Hematopoietic multipotent progenitor cell treated with erythropoietin and hydrocortisone succinate and interleukin-3 and kit ligand, for 6 days (in vitro differentiated cells): Measurements from ENCODE around the gene DDT.
"Not testable (repeated sequence)": the region's sequence is repeated elsewhere in the genome, so short reads cannot be mapped to it uniquely, and the experiment has no call there.

ENCODE experiments used
- DNase-seq: peaks from one replicate; pipeline ENCODE4 v3.0.0-alpha.2; 2015

Gene DDT

DNA sequence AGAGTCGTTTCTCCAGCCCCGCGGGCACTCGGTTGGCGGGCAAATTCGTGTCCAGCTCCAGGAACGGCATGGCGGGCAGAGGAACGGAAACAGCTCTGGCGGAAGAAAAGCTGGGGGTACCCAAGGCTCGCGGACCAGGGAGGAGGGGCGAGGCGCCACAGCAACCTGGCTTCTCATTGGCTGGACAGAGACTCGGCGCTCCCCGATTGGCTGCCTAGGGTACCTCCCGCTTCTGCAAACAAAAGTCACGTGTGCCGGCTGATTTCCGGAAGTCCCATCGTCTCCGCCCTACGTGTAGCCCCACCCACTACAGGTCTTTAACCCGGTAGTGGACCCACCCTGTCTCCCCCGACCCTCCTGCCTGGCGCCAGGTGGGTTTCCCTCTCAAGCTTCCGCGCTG is at the start of gene DDT:
Gene DDT, minus strand, starts transcription at position 97 of the 400 bp plus-strand sequence. Its CDS starts 27 bp downstream, at position 70.
- not testable (repeated sequence) for DNase-seq

DNA sequence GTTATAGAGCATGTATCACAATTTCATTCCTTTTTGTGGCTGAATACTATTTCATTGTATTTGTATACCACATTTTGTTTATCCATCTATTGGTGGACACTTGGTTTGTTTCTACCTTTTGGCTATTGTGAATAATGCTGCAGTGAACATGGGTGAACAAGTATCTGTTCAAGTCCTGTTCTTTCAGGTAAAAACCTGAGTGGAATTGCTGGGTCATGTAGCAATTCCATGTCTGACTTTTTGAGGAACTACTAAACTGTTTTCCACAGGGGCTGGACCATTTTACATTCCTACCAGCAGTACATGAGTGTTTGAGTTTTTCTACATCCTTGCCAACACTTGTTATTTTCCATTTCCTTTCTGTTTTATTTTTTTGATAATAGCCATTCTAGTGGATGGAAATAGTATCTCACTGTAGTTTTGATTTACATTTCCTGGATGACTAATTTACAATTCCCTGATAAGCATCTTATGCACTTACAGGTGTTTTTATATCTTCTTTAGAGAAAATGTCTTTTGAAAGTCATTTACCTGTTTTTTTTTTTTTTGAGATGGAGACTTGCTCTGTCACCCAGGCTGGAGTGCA is 49.1 kb upstream of the DDT start:
- no peak for DNase-seq

DNA sequence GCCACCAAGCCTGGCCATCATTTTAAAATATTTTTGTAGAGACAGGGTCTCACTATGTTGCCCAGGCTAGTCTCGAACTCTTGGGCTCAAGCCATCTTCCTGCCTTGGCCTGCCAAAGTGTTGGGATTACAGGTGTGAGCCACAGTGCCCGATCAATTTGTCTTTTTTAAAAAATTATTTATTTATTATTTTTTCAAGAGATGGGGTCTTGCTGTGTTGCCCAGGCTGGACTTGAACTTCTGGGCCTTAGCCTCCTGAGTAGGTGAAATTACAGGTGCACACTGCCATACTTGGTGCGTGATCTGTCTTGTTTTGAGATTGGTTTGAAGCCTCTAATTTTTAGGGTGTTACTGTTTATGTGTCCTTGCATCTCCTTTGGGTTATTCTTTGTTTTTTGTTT is 47.1 kb upstream of the DDT start:
- no peak for DNase-seq

- DNase-seq = no peak
Observed at GRCh38 chr22:24016156-24016555, 41.9 kb upstream of the DDT start.

DNA sequence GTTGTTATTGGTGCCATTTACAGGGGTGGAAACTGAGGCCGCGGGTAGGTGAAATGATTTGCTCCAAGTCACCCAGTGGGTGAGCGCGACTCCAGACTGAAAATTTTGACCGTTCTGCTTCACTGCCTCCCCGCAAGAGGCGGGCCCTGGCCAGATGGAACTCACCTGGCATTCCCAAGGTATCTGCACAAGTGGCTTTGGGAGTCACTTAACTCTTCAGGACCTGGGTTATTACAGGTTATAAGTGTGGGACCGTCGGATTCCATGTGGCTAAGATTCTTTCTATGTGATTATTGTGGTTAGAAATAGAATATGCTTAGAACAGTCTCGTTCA is 37.5 kb upstream of the DDT start:
- DNase-seq = no peak

DNA sequence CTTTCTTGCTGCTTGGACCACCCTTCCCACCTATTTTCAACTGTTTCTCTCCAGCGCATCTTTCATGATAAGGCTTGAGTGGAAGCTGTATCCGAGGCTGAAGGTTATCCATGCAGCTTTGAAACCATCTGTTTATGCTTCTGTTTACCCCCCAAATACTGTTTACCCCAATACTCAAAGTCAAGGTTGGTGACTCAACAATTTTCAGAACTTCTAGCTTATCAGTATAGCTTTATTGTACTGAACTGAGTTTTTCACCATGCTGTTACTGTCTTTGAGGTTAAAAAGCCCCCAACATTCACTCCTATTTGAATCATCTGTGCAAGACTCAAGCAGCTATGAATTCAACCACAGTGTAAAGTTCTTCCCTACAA is 35.8 kb upstream of the DDT start:
- DNase-seq = no peak

DNA sequence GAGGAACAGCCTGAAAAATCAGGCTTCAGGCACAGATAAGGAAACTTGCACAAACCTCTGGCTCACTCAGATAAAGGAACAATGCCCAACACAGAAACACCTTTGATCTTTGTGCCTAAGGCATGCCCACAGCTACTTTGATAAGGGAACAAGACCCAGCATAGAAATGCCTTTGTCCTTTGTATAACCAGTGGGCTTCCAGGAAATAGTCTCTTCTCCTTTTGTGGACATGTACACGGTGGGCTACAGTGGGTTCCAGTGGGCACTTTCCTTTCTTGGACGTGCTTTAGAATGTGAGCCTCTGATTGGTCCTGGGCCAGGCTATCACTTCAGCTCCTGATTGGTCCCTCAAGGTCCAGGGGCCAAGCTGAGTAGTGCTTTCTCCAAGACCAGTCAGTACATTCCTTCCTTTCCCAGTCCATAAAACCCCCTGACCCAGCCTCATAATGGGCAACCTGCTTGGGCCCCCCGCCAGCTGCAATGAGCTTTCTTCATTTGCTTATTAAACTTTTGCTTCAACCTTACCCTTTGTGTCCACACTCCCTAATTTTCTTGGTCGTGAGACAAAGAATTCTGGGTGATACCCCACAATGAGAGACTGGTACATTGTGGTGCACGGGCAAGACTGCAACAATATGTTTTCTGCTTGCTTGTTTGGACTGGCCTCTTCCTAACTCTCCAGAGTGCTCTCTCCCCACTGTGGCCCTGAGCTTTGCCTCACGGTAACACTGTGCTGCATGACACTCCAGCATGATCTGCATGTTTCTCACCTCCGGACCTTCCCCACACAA is 35.2 kb upstream of the DDT start:
- peak; percentile 89 for DNase-seq

DNA sequence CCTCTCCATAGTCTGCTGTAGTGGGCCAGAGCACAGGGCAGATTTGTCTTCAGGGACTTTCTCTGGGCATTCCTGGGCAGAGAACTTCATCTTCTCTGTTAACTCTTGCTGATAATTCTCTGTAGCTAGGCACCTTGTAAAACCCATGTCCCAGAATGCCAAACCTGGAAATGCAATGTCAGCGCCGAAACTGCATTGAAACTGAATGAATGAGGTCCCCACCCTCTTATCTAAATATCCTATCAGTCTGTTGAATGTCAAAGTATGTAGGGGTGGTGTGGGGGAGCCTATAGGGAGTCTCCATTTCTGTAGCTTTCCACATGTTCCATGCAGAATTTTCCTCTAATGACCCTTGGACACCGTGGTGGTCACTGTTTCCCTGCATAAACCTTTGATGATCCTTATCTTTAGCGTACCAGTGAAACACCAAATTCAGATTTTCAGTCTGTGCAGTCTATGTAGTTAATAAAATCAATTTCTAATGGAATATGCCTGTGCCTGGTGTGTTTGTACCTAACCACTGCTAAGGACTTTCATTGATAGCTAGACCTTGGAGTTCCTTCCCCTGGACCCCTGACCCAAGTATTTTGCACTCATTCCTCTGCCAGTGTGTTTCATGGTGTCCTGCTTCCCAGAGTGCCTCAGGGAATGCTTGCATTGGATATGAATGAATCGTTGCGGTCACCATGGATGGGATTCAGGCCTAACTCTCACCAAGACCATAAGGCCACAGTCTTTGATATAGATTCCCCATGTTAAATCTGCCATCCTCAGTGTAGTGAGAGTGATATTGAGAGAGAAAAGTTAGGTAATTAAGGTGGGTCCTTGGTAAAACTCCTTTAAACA is 34.4 kb upstream of the DDT start:
- DNase-seq = no peak

- DNase-seq = no peak
Observed at GRCh38 chr22:24008022-24008283, 33.7 kb upstream of the DDT start.

DNA sequence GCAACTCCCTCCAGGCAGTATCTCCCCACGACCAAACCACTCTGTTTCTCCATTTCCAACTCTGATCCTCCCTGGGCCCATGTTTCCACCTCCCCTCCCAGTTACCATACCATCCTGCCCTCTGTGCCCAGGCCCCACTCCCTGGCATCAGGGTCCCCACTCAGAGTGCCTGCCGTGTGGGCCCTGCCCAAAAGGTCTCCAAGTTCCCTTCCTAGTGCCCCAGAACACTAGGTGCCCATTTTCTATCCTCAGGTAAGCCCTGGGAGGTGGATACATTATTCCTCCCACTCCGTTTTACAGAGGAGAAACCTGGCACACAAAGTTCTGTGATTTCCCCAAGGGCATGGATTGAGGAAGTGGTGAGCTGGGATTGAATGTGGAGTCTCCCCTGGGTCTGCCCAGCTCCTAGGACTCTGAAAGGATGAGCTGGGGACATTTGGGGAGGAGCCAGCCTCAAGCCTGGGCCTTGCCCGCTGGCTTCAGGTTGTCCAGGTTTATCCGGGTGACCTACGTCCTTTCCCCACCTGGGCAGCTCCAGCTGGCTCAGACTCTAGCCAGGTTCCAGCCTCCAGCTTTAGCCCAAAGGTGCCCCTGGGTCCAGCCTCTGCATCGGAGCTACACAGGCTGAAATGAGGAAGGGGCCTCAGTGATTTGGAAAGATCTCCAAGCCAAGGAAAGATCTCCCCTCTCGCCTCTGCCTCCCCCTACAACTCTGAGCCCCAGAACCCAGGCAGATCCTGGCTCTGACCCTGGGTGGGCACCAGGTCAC is 33.2 kb upstream of the DDT start:
- DNase-seq = no peak

GRCh38 chr22:24006914-24007214 is 32.6 kb upstream of the DDT start:
- no peak for DNase-seq

GRCh38 chr22:24006207-24006913 is 32.1 kb upstream of the DDT start:
- no peak for DNase-seq

DNA sequence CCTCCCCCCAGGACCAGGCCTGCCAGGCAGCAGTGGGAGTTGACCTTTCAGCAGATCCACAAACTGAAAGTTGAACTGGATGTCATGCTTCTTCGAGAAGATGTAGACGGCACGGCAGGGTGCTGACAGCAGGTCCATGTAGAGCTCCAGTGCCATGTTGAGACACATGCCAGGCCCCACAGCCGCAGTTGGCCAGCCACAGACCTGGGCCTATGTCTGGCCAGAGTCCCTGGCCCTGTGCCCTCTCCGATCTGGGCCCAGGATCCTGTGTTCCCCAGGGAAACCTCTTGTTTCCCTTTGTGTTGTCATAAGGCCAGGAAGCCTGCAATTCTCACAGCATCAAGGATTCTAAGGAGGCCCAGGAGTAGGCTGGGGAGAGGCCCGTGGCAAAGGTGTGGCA is 31.0 kb upstream of the DDT start, which contains the start of gene GSTT4:
Gene GSTT4, minus strand, starts transcription at position 253 of the 400 bp plus-strand sequence. Its CDS starts 97 bp downstream, at position 156.
- DNase-seq = no peak

- no peak for DNase-seq
Observed at GRCh38 chr22:24003887-24004286, 29.6 kb upstream of the DDT start.

DNA sequence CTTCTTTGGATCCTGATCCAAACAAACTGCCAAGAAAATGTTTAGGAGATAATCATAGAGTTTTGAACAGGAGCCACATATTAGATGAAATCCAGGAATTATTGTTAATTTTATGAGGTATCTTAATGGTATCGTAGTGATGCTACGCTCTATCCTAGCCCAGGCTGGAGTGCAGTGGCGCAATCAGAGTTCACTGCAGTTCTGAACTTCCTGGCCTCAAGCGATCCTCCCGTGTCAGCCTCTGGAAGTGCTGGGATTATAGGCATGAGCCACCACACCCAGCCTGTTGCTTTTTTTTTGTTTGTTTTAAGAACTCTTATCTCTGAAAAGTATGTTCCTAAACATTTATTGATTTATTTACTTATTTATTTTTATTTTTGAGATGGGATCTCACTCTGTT is 28.6 kb upstream of the DDT start:
- no peak for DNase-seq

- DNase-seq = no peak
Observed at GRCh38 chr22:24002272-24002671, 28.0 kb upstream of the DDT start.

DNA sequence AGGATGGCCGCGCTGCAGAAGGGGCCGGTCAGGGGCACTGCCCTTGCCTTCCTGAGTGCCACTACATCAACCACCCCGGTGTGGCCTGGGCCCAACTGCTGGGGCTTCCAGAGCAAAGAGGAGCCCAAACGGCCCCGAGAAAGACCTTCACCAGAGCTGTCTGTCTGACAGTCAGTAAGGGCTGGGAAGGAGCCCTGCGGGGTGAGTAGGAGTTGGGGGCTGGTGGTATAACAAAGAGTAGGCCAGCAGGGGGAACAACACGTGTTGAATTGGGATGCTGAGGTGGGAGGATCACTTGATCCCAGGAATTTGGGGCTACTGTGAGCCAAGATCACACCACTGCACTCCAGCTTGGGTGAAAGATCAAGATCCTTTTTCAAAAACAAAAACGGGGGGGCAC is 27.1 kb upstream of the DDT start:
- DNase-seq = no peak

GRCh38 chr22:23999779-24000178 is 25.5 kb upstream of the DDT start:
- not testable (repeated sequence) for DNase-seq

GRCh38 chr22:23997092-23997491 is 22.9 kb upstream of the DDT start:
- DNase-seq = no peak

DNA sequence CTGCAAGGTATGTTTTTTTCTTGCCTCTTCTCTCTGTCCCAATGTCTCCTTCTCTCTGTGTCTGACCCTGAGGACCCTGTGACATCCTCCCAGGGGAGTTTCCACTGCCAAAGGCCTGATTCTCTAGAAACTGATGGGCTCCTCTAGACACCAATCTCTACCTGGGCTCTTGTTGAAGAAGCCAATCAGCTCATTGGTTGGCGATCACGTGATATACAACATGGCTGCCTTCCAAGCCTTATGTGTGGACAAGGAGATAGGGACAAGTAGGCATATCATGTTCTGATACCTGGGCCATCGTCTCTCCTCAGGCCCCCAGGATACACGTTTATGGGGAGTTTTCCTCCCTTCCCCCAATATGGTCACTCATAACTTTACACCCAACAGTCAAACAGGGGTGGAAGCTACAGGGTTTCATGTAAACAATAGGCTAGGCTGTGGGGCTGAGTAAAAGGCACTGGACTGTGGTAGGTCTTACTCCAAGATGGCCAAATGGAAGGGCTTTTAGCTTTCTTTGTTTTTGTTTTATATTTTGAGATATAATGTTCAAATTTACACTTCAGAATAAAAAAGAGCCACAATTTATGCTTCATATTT is 19.4 kb upstream of the DDT start:
- peak; percentile 56 for DNase-seq

DNA sequence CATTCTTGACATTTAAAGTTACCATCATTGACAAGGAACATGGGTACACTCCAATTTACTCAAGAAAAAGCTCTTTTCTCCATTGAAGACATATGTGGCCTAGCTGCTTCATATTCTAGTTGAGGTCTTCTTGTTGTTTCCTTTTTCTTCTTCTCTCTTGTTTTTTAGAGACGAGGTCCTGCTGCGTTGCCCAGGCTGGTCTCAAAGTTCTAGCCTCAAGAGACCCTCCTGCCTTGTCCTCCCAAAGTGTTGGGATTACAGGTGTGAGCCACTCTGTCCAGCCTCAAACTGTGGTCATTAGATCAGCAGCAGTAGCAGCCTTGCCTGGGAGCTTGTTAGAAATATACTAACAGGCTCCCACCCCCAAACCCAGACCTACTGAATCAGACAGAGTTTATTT is 18.8 kb upstream of the DDT start:
- DNase-seq = not testable (repeated sequence)

GRCh38 chr22:23989583-23990244 is 15.5 kb upstream of the DDT start:
- DNase-seq = not testable (repeated sequence)
